GM12875 (cell line): ENCODE results near the gene BYSL.
A peak's percentile ranks its signal among the peaks of the same experiment; 100 is the strongest.

ENCODE experiments used
- H3K4me3 ChIP-seq: one replicate; pipeline ENCODE4 v1.5.1; 2011; ENCODE audit warnings: low read depth, low read length, control low read depth
- TF ChIP-seq, protein P1 (sequence below): IDR thresholded peaks from 2 replicates; pipeline ENCODE4 v1.5.1; 2011; ENCODE audit warnings: low read depth, mild to moderate bottlenecking, control low read depth, inconsistent platforms, low read length, moderate library complexity, borderline replicate concordance; ENCODE audit not compliant: insufficient read depth

Gene BYSL

DNA sequence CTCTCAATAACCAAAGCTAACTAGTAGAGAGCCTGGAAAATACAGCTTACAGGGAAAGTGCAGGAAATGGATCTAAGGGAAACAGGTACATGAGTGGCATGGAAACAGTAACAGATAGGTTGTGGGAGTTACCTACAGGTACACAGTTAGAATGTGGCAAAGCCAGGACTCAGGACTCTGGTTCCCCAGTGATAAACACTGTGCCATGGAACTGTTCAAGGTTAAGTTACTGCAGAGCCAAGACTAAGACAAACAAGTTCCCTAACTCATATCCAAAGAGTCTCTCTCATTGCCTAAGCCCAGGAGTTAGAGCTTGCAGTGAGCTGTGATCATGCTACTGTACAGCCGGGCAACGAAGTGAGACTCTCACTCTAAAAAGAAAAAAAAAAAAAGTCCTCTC lies 7.0 kb upstream of the BYSL start:
- H3K4me3 ChIP-seq: no peak overlapping the region
- TF ChIP-seq, protein P1, sequence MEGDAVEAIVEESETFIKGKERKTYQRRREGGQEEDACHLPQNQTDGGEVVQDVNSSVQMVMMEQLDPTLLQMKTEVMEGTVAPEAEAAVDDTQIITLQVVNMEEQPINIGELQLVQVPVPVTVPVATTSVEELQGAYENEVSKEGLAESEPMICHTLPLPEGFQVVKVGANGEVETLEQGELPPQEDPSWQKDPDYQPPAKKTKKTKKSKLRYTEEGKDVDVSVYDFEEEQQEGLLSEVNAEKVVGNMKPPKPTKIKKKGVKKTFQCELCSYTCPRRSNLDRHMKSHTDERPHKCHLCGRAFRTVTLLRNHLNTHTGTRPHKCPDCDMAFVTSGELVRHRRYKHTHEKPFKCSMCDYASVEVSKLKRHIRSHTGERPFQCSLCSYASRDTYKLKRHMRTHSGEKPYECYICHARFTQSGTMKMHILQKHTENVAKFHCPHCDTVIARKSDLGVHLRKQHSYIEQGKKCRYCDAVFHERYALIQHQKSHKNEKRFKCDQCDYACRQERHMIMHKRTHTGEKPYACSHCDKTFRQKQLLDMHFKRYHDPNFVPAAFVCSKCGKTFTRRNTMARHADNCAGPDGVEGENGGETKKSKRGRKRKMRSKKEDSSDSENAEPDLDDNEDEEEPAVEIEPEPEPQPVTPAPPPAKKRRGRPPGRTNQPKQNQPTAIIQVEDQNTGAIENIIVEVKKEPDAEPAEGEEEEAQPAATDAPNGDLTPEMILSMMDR: no peak

DNA sequence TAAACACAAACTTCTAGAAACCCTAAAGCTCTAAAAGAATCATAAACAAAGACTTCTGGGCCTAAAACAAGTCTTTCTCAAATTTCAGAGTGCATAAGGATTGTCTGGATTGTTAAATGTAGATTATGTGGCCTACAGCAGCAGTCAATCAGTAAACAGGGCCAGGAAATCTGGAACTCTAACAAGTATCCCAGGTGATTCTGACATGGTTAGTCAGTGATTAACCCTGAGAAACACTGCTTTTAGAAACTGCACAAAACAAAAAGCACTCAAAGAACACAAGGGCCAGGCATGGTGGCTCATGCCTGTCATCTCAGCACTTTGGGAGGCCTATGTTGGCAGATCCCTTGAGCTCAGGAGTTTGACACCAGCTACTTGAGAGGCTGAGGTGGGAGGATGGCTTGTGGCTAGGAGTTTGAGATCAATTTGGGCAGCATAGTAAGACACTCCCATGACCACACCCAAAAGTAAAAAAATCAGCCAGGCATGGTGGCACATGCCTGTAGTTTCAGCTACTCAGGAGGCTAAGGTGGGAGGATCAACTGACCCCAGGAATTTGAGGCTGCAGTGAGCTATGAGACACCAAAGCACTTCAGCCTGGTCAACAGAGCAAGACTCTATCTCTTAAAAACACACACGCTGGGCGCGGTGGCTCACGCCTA lies 6.3 kb upstream of the BYSL start:
- TF ChIP-seq, protein P1: no peak
- H3K4me3 ChIP-seq: no peak overlapping the region

DNA sequence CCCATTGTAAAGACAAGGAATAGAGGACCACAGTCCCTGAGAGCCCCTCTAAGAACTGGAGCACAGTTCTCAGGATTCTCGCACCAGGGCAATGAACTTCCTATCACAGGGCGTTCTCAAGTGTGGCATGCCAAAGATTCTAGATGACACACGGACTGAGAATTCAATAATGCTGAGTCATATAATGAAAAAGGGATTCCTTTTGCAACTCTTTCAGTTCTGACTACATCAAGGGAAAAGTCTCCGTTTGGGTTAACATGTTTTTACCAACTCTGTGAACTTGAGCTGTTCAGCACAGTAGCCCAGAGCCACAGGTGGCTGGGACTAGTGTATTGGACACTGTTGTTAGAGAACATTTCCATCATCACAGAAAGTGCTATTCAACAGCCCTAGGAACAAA lies 3.8 kb upstream of the BYSL start:
- TF ChIP-seq, protein P1: no peak
- H3K4me3 ChIP-seq: no peak overlapping the region

DNA sequence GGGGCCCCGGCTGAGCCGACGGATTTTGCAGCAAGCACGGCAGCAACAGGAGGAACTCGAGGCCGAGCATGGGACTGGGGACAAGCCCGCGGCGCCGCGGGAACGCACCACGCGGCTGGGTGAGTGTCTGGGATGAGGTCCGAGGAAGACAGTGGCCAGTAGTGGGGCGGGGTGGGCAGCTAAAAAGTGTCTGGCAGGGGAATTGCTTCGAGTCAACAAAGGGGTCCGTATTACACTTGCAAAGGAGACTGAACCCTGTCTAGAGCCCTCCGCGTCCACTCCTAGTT lies 356 bp downstream of the BYSL start:
- H3K4me3 ChIP-seq: peak overlapping the region; percentile 74
- TF ChIP-seq, protein P1: no peak

DNA sequence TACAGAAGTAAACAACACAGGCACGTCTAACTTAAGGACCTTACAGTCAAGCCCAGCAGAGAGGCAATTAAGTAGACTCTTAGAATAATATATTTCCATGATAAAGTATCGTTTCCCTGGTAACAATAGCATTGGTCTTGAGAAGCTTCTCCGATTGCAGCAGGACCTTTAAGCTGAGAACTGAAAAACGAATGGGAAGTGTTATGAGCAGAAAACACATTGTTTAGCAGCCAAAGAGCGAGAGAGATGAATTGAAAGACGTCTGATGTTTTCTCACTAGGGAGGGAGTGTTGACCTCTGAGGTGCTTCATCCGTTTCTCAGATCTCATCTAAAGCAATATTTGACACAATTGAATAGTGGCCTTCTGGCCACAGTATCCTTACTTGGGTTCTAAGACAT lies 855 bp downstream of the BYSL start:
- TF ChIP-seq, protein P1: no peak
- peak overlapping the region; percentile 74 for H3K4me3 ChIP-seq

DNA sequence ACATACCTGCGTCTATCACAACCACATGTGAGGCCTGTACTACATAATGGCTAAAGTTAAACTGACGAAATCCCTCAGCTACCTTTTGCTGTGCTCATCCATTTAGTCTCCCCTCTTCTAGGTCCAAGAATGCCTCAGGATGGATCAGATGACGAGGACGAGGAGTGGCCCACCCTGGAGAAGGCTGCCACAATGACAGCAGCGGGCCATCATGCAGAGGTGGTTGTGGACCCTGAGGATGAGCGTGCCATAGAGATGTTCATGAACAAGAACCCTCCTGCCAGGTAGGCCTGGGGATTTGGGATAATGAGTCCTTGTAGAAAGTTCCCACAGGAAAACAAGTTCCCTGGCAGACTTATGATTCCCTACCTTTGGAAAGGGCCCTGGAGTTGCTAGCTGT lies 6.0 kb downstream of the BYSL start:
- TF ChIP-seq, protein P1: no peak
- no peak overlapping the region for H3K4me3 ChIP-seq

DNA sequence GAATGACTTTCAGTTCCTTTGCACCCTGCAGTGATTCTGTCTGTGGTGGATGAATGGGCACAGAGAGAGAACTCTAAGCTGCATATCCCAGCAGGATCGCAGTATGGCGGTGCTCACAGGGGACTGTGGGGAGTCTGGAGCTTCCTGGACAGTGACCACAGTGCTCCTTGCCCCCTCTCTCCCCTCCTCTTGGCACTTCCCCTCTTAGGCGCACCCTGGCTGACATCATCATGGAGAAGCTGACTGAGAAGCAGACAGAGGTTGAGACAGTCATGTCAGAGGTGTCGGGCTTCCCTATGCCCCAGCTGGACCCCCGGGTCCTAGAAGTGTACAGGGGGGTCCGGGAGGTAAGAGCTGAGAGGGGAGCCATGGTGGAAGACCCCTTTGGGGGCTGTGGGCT lies 8.6 kb downstream of the BYSL start:
- TF ChIP-seq, protein P1: no peak
- no peak overlapping the region for H3K4me3 ChIP-seq
